GM19395 (cell line): Measurements from ENCODE around the gene IL1RAPL1.

Experiments
- ATAC-seq: cut with Tn5 transposase; IDR thresholded peaks from one replicate; pipeline ENCODE4 v1.9.1; 2021; ENCODE audit warnings: mild to moderate bottlenecking, moderate library complexity; ENCODE audit not compliant: unreplicated experiment

Gene IL1RAPL1

GRCh38 chrX:29948653-29949052, 1361.4 kb downstream of the IL1RAPL1 start:
- ATAC-seq, result no peak

GRCh38 chrX:29952016-29952415, 1364.8 kb downstream of the IL1RAPL1 start:
- no peak for ATAC-seq

GRCh38 chrX:29962061-29962460, 1374.8 kb downstream of the IL1RAPL1 start:
- no peak for ATAC-seq

- ATAC-seq, result no peak
These were observed 1378.4 kb downstream of the IL1RAPL1 start for GRCh38 chrX:29965634-29966033.

DNA sequence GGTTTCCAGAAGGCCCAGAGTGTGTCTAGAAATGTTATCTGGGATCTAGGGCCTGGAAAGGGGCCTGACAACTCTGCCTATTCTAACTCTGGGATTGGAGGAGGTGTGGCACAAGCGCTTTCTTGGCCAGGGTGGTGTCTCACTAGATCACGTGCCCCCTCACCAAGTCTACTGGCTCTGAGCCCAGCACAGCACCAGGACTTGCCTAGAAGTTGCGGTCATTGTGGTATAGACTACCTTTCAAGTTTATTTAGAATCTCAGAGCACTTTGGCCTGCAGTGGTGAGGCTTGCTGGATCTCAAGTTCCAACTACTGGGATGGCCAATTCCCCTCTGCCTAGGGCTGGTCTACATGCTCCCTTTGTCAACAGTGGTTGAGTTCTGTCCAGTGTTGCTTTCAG, 1404.8 kb downstream of the IL1RAPL1 start:
- no peak for ATAC-seq

DNA sequence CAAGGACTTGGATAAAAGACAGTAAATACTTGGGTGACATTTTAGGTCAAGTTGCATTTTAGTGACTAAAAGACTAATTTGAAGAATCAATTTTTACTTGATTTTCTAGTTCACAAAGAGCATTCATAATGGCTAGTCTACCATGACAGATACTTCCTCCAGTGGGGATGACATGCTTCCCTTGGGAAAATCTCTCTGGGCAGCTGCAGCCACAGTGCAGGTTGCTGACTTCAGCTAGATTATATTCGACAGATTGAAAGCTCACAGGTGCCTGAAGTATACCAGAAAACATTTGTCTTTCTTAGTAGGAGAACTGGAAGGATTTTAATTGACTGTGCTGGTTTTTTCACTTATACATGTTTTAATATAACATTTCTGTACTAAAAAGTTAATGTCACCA, 1418.6 kb downstream of the IL1RAPL1 start:
- ATAC-seq, result no peak
